Smooth muscle cell (in vitro differentiated cells): ENCODE measurements around the gene SAFB2. TPM values are rescaled to one million over a fixed set of nuclear protein-coding genes. Genes with fewer than 3 reads are reported as not detected.

Source experiments
- DNase-seq: peaks from one replicate; lab custom pipeline; 2025; ENCODE audit not compliant: unreplicated experiment; lab: John Stamatoyannopoulos, UW
- H2AFZ ChIP-seq: fragments of 200-600 bp; sonication (generic); 2 replicates; pipeline ENCODE4 v1.6.0; 2016; ENCODE audit warnings: antibody characterized with exemption, low read depth, mild to moderate bottlenecking
- H3F3A ChIP-seq: fragments of 200-600 bp; sonication (generic); 2 replicates; pipeline ENCODE4 v1.6.0; 2017; ENCODE audit warnings: antibody characterized with exemption, low read depth
- H3K27ac ChIP-seq: fragments of 200-600 bp; sonication (generic); 2 replicates; pipeline ENCODE4 v1.5.1; 2016; ENCODE audit warnings: low read depth, mild to moderate bottlenecking
- H3K27me3 ChIP-seq: fragments of 200-600 bp; sonication (generic); 2 replicates; pipeline ENCODE4 v1.6.1; 2016; ENCODE audit warnings: low read depth, mild to moderate bottlenecking
- H3K36me3 ChIP-seq: fragments of 200-600 bp; sonication (generic); 2 replicates; pipeline ENCODE4 v1.5.1; 2016; ENCODE audit warnings: low read depth
- H3K4me1 ChIP-seq: fragments of 200-600 bp; sonication (generic); 2 replicates; pipeline ENCODE4 v1.5.1; 2016; ENCODE audit warnings: low read depth
- H3K4me2 ChIP-seq: fragments of 200-600 bp; sonication (generic); 2 replicates; pipeline ENCODE4 v1.6.0; 2016; ENCODE audit warnings: mild to moderate bottlenecking
- H3K4me3 ChIP-seq: fragments of 200-600 bp; sonication (generic); 2 replicates; pipeline ENCODE4 v1.5.1; 2016; ENCODE audit warnings: mild to moderate bottlenecking
- H3K79me2 ChIP-seq: fragments of 200-600 bp; sonication (generic); 2 replicates; pipeline ENCODE4 v1.6.0; 2016; ENCODE audit warnings: low read depth, mild to moderate bottlenecking
- H3K9ac ChIP-seq: fragments of 200-600 bp; sonication (generic); 2 replicates; pipeline ENCODE4 v1.6.0; 2016; ENCODE audit warnings: low read depth
- H3K9me3 ChIP-seq: fragments of 200-600 bp; sonication (generic); replicated peaks from 2 replicates; pipeline ENCODE4 v1.5.1; 2016; ENCODE audit warnings: low read depth
- H4K20me1 ChIP-seq: fragments of 200-600 bp; sonication (generic); 2 replicates; pipeline ENCODE4 v1.6.0; 2016; ENCODE audit warnings: low read depth
- WGBS: methylation state at CpG from one replicate; pipeline ENCODE4 v1.1.7; 2016; ENCODE audit warnings: low lambda C conversion rate; 5-methylcytosine and 5-hydroxymethylcytosine counted together
- polyA plus RNA-seq: library from polyadenylated mRNA; unstranded; fragments of >200 nt; fragmentation: Nextera tagmentation; extraction: Ambion mirVana; gene quantifications from 2 replicates; pipeline ENCODE4 v1.2.1, GENCODE V29; 2016
- total RNA-seq: library from RNA; depleted of rRNA; stranded (reverse); fragments of >200 nt; gene quantifications from 2 replicates; pipeline ENCODE4 v1.2.3, GENCODE V29; 2014
- TF ChIP-seq, protein P1 (sequence below): fragments of 200-600 bp; sonication (generic); IDR thresholded peaks from 2 replicates; pipeline ENCODE4 v1.5.1; 2017; ENCODE audit warnings: borderline replicate concordance, mild to moderate bottlenecking, antibody characterized with exemption; ENCODE audit not compliant: insufficient read depth, poor library complexity, severe bottlenecking

SAFB2 gene
- total and polyA plus RNA-seq, 2 experiments from 2014 or later: 28.9 to 44.9 TPM

DNA sequence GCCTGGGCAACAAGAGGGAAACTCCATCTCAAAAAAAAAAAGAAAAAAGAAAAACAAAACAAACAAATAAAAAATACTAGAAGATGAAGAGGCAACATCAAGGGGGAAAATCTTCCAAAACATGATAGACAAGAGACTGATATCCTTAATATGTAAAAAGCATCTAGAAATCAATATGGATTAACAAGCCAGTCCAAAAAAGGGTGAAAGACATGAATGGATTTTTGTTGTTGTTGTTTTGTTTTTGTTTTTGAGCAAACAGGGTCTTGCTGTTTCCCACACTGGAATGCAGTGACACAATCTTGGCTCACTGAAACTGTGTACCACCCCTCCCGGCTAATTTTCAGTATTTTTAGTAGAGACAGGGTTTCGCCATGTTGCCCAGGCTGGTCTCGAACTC lies 50.8 kb downstream of the SAFB2 start:
- Histone ChIP-seq H3K4me2 (no peak overlapping the region), H4K20me1 (no peaks in the 10 kb centered on the region), H3K4me3 (no peak overlapping the region), H3K9me3 (no peaks in the 10 kb centered on the region), H3K4me1 (no peaks in the 10 kb centered on the region), H3F3A (peaks cover 6% of the 10 kb centered on the region), H3K27me3 (peaks cover 27% of the 10 kb centered on the region), H3K27ac (no peak overlapping the region), H3K9ac (no peak overlapping the region), H2AFZ (no peak overlapping the region), H3K79me2 (no peaks in the 10 kb centered on the region), H3K36me3 (no peaks in the 10 kb centered on the region)
- 94% methylated on average over 3 of the region's 3 CpGs for WGBS
- DNase-seq: no peak
- TF ChIP-seq, protein P1, sequence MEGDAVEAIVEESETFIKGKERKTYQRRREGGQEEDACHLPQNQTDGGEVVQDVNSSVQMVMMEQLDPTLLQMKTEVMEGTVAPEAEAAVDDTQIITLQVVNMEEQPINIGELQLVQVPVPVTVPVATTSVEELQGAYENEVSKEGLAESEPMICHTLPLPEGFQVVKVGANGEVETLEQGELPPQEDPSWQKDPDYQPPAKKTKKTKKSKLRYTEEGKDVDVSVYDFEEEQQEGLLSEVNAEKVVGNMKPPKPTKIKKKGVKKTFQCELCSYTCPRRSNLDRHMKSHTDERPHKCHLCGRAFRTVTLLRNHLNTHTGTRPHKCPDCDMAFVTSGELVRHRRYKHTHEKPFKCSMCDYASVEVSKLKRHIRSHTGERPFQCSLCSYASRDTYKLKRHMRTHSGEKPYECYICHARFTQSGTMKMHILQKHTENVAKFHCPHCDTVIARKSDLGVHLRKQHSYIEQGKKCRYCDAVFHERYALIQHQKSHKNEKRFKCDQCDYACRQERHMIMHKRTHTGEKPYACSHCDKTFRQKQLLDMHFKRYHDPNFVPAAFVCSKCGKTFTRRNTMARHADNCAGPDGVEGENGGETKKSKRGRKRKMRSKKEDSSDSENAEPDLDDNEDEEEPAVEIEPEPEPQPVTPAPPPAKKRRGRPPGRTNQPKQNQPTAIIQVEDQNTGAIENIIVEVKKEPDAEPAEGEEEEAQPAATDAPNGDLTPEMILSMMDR: no peak

DNA sequence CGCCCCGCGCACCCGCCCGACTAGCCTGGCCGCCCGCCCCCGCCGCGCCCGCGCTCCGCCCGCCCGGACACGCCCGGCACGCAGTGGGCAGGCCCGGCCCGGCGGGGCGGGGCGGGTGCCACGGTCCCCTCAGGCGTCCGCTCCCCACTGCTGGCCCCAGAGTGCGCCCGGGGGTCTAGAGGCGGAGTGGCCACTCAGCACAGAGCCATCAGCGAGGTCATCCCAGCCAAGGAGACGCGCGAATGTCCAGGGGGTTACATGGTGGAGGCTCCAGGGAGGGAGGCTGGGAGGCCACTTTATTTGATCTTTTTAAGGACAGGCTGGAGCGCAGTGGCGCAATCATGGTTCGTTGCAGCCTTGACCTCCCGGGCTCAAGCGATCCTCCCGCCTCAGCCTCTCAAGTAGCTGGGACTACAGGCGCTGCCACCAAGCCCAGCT lies 54.6 kb downstream of the SAFB2 start:
- WGBS: 66% methylated on average over 11 of the region's 40 CpGs
- Histone ChIP-seq H3K9ac (no peak overlapping the region), H3K27ac (no peak overlapping the region), H2AFZ (no peak overlapping the region), H3K4me3 (no peak overlapping the region), H3K79me2 (no peaks in the 10 kb centered on the region), H3K4me2 (peak overlapping the region; percentile 71), H3K4me1 (no peaks in the 10 kb centered on the region), H3K27me3 (peaks cover 42% of the 10 kb centered on the region), H3K9me3 (no peaks in the 10 kb centered on the region), H3K36me3 (no peaks in the 10 kb centered on the region), H3F3A (peaks cover 6% of the 10 kb centered on the region), H4K20me1 (no peaks in the 10 kb centered on the region)
- TF ChIP-seq, protein P1: no peak
- no peak for DNase-seq

DNA sequence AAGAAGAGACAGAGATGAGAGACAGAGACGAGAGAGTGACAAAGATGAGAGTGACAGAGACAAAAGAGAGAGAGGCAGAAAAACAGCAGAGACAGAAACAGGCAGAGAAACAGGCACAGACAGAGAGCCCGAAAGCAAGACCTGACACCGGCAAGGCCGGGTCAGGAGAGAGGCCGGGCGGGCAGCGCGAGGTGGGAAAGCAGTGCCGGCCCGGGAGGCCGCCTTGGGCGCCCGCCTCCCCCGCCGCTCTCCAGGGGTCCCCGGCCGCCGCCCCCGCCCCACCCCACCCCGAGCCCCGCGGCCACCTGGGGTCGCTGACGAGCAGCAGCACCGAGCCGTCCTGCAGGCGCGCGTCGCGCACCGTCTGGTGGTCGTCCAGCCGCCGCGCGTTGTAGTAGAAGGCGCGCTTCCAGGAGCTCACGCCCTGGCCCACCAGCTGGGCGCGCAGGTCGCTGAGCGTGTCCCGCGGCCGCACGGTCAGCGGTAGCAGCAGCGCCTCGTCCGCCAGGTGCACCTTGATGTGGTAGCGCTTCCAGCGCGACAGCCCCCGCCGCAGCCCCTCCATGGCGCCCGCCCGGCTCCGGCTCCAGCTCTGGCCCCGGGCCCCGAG lies 55.1 kb downstream of the SAFB2 start, which contains the start of gene TINCR:
Gene TINCR, minus strand, starts transcription at position 594 of the 610 bp plus-strand sequence.
- TF ChIP-seq, protein P1: peak; percentile 31
- Histone ChIP-seq H3K9me3 (no peaks in the 10 kb centered on the region), H2AFZ (no peak within 1 kb of the TSS), H3K27me3 (peaks cover 42% of the 10 kb centered on the region), H3K4me1 (no peaks in the 10 kb centered on the region), H3K27ac (no peak within 1 kb of the TSS), H3K4me2 (peak within 1 kb of the TSS; percentile 71), H4K20me1 (no peaks in the 10 kb centered on the region), H3K36me3 (no peaks in the 10 kb centered on the region), H3K4me3 (peak within 1 kb of the TSS; percentile 34), H3F3A (peaks cover 5% of the 10 kb centered on the region), H3K79me2 (no peaks in the 10 kb centered on the region), H3K9ac (no peak within 1 kb of the TSS)
- no peak for DNase-seq
- 37% methylated on average over 13 of the region's 63 CpGs for WGBS

DNA sequence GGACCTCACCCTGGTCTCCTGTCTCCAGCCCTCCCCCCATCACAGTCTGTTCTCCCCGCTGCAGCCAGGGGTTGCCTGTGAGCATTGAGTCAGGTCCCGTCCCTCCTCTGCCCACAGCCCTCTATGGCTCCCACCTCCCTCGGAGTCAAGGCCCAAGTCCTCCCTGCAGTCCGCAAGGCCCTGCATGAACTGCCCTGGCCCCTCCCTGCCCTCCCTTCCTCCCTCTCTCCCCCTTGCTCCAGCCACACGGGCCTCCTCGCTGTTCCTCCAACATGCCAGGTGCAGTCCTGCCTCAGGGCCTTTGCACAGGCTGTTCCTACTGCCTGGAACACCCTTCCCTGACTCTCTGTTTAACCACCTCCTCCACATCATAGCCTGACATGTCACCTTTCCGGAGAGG lies 57.6 kb downstream of the SAFB2 start:
- no peaks in the 10 kb centered on the region for H4K20me1 ChIP-seq
- no peaks in the 10 kb centered on the region for H3K36me3 ChIP-seq
- H3F3A ChIP-seq: no peaks in the 10 kb centered on the region
- no peak overlapping the region for H3K9ac ChIP-seq
- no peaks in the 10 kb centered on the region for H3K9me3 ChIP-seq
- WGBS: 89% methylated on average over 3 of the region's 7 CpGs
- H3K27me3 ChIP-seq: peaks cover 42% of the 10 kb centered on the region
- no peaks in the 10 kb centered on the region for H3K4me1 ChIP-seq
- no peak overlapping the region for H3K4me2 ChIP-seq
- no peak for DNase-seq
- TF ChIP-seq, protein P1: no peak
- no peak overlapping the region for H3K4me3 ChIP-seq
- no peaks in the 10 kb centered on the region for H3K79me2 ChIP-seq
- no peak overlapping the region for H2AFZ ChIP-seq
- no peak overlapping the region for H3K27ac ChIP-seq
